Dedifferentiated amniotic fluid mesenchymal stem cell (primary cell): ENCODE data around the gene MPLKIP.
"Not testable (repeated sequence)": the region's sequence is repeated elsewhere in the genome, so short reads cannot be mapped to it uniquely, and the experiment has no call there.

Experiments used
- DNase-seq: peaks from one replicate; pipeline ENCODE4 v3.0.0-alpha.2; 2016; ENCODE audit errors: extremely low spot score

The MPLKIP gene

GRCh38 chr7:40133561-40134427 lies 628 bp downstream of the MPLKIP start:
- no peak for DNase-seq

- no peak for DNase-seq
Measured at GRCh38 chr7:40122940-40123254, 11.5 kb downstream of the MPLKIP start.

GRCh38 chr7:40122100-40122939 lies 12.1 kb downstream of the MPLKIP start:
- not testable (repeated sequence) for DNase-seq

GRCh38 chr7:40120020-40120419 lies 14.4 kb downstream of the MPLKIP start:
- DNase-seq: no peak

- DNase-seq: not testable (repeated sequence)
Measured at GRCh38 chr7:40118201-40118600, 16.2 kb downstream of the MPLKIP start.

GRCh38 chr7:40117199-40117598 lies 17.2 kb downstream of the MPLKIP start:
- not testable (repeated sequence) for DNase-seq

GRCh38 chr7:40115936-40116335 lies 18.5 kb downstream of the MPLKIP start:
- DNase-seq: no peak

- no peak for DNase-seq
Measured at GRCh38 chr7:40105879-40106473, 28.4 kb downstream of the MPLKIP start.

GRCh38 chr7:40102897-40103296 lies 31.5 kb downstream of the MPLKIP start:
- no peak for DNase-seq

GRCh38 chr7:40101201-40101600 lies 33.2 kb downstream of the MPLKIP start:
- no peak for DNase-seq

- no peak for DNase-seq
Measured at GRCh38 chr7:40099837-40100236, 34.6 kb downstream of the MPLKIP start.

GRCh38 chr7:40098810-40099209 lies 35.6 kb downstream of the MPLKIP start:
- no peak for DNase-seq

- DNase-seq: no peak
Measured at GRCh38 chr7:40097728-40098127, 36.7 kb downstream of the MPLKIP start.

- no peak for DNase-seq
Measured at GRCh38 chr7:40095695-40096327, 38.6 kb downstream of the MPLKIP start.

- DNase-seq: no peak
Measured at GRCh38 chr7:40095230-40095629, 39.2 kb downstream of the MPLKIP start.

- no peak for DNase-seq
Measured at GRCh38 chr7:40093631-40094350, 40.6 kb downstream of the MPLKIP start.

GRCh38 chr7:40092182-40092581 lies 42.2 kb downstream of the MPLKIP start:
- no peak for DNase-seq

- no peak for DNase-seq
Measured at GRCh38 chr7:40077849-40078248, 56.6 kb downstream of the MPLKIP start.
